Thyroid gland (tissue), 4 donors: ENCODE data around the gene SFTPA1.
"Not testable (repeated sequence)": the region's sequence is repeated elsewhere in the genome, so short reads cannot be mapped to it uniquely, and the experiment has no call there.

Experiments used
- POLR2A ChIP-seq, 2 donors: fragments of 450-650 bp; IDR thresholded peaks; one replicate each; pipeline ENCODE4 v1.6.1; 2017; ENCODE audit warnings: antibody characterized with exemption in 2 of 2, mild to moderate bottlenecking in 2 of 2, moderate library complexity in 1 of 2
- TF ChIP-seq, protein P1 (sequence below), 6 experiments: fragments of 200-600 bp in 3 of 6; fragments of 450-650 bp in 3 of 6; sonication (generic) in 3 of 6; IDR thresholded peaks; one replicate each; pipeline ENCODE4 v1.5.1; 2016 to 2019; ENCODE audit warnings: antibody characterized with exemption in 6 of 6, mild to moderate bottlenecking in 2 of 6, inconsistent platforms in 1 of 6, moderate library complexity in 1 of 6

DNA sequence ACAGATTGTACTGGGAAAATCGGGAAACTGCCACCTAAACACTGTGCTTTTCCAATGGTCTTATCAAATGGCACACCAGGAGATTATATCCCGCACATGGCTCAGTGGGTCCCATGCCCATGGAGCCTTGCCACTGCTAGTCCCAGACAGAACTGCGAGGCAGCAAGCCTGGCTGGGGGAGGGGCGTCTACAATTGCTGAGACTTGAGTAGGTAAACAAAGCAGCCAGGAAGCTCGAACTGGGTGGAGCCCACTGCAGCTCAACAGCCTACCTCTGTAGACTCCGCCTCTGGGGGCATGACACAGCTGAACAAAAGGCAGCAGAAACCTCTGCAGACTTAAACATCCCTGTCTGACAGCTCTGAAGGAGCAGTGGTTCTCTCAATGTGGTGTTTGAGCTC lies 40.1 kb upstream of the SFTPA1 start:
- TF ChIP-seq, protein P1, sequence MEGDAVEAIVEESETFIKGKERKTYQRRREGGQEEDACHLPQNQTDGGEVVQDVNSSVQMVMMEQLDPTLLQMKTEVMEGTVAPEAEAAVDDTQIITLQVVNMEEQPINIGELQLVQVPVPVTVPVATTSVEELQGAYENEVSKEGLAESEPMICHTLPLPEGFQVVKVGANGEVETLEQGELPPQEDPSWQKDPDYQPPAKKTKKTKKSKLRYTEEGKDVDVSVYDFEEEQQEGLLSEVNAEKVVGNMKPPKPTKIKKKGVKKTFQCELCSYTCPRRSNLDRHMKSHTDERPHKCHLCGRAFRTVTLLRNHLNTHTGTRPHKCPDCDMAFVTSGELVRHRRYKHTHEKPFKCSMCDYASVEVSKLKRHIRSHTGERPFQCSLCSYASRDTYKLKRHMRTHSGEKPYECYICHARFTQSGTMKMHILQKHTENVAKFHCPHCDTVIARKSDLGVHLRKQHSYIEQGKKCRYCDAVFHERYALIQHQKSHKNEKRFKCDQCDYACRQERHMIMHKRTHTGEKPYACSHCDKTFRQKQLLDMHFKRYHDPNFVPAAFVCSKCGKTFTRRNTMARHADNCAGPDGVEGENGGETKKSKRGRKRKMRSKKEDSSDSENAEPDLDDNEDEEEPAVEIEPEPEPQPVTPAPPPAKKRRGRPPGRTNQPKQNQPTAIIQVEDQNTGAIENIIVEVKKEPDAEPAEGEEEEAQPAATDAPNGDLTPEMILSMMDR (IDR thresholded peaks at IDR 0.05) = not testable (repeated sequence)
- not testable (repeated sequence) for TF ChIP-seq POLR2A (IDR thresholded peaks at IDR 0.05)
